NCI-H146 treated with DMSO at 0.1 percent for 48 hours (cell line): Measurements from ENCODE around the gene SMC1B.
"Not testable (repeated sequence)": the region's sequence is repeated elsewhere in the genome, so short reads cannot be mapped to it uniquely, and the experiment has no call there.

Source experiments
- DNase-seq: peaks from one replicate; lab custom pipeline; 2025; ENCODE audit not compliant: unreplicated experiment; lab: John Stamatoyannopoulos, UW

The SMC1B gene

GRCh38 chr22:45306139-45306538, 107.3 kb downstream of the SMC1B start:
- no peak for DNase-seq

DNA sequence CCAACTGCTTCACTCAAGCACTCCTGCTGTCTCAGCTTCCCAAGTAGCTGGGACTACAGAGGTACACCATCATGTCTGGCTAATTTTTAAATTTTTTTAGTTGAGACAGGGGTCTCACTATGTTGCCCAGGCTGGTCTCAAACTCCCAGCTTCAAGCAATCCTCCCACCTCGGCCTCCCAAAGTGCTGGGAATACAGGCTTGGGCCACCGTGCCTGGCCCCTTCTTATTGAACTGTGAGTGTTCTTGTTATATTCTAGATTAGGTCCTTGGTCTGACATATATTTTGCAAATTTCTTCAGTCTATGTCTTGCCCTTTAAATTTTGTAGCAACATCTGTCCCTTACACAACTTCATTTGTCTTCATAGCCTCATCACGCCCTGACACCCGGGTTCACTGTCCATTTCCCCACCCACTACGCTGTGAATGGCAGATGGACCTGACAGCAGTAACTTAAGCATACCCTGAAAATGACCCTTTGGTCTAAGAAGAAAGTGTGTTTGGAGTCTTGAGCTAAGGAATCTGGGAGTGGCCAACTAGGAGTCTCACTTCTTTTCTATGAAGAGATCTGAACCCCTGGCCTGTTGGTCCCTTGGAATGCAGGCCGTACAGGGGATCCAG, 107.8 kb downstream of the SMC1B start:
- DNase-seq: no peak

- DNase-seq: no peak
Measured at GRCh38 chr22:45304971-45305370, 108.4 kb downstream of the SMC1B start.

DNA sequence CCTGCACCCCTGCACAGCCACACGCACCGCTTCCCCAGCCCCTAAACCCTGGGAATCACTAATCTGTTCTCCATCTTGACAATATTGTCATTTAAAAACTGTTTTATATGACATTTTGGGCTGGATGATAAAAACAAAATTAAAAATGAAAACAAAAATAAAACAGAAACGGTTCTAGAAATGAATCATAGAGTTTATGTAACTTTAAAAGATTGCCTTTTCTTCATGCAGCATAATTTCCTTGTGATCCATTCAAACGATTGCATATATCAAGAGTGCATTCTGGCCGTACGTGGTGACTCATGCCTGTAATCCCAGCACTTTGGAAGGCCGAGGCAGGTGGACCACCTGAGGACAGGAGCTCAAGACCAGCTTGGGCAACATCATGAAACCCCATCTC, 110.2 kb downstream of the SMC1B start:
- no peak for DNase-seq

GRCh38 chr22:45302751-45303150, 110.6 kb downstream of the SMC1B start:
- no peak for DNase-seq

GRCh38 chr22:45298934-45299505, 114.4 kb downstream of the SMC1B start:
- DNase-seq: no peak

GRCh38 chr22:45296628-45297297, 116.6 kb downstream of the SMC1B start:
- no peak for DNase-seq

DNA sequence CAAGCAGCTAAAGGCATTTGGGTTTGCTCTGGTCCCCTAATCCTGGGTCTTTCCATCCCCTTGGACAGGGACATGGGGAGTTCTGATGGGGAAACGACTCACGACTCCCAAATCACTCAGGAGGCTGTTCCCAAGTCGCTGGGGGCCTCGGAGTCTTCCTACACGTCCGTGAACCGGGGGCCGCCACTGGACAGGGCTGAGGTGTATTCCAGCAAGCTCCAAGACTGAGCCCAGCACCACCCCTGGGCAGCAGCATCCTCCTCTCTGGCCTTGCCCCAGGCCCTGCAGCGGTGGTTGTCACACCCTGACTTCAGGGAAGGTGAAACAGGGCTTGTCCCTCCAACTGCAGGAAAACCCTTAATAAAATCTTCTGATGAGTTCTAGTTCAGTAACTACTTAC, 117.9 kb downstream of the SMC1B start:
- no peak for DNase-seq

DNA sequence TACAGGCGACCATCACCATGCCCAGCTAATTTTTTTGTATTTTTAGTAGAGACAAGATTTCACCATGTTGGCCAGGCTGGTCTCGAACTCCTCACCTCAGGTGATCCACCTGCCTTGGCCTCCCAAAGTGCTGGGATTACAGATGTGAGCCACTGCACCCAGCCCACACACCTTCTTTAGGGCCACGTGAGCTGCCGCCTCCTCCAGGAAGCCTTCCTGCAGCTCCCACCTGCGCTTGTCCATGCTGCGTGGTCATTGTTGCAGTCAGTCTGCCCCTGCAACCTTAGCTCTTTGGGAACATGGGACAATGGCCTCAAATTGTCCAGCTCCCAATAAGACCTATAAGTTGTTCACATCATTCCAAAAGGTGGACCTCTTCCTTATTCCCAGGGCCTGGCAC, 118.4 kb downstream of the SMC1B start:
- DNase-seq: not testable (repeated sequence)
